Parathyroid adenoma (tissue), 2 donors: ENCODE results near the gene IFI27L1.

Experiments
- H2AFZ ChIP-seq: fragments of 300-600 bp; sonication (generic); one replicate; pipeline ENCODE4 v1.7.0; 2017; ENCODE audit warnings: antibody characterized with exemption, mild to moderate bottlenecking
- H3K27ac ChIP-seq: fragments of 300-600 bp; sonication (generic); one replicate; pipeline ENCODE4 v1.7.0; 2017
- H3K27me3 ChIP-seq: fragments of 300-600 bp; sonication (generic); one replicate; pipeline ENCODE4 v1.7.0; 2017; ENCODE audit warnings: low read length; ENCODE audit not compliant: control insufficient read depth, insufficient read depth
- H3K36me3 ChIP-seq: fragments of 300-600 bp; sonication (generic); one replicate; pipeline ENCODE4 v1.7.0; 2017; ENCODE audit warnings: low read length; ENCODE audit not compliant: control insufficient read depth, insufficient read depth
- H3K4me1 ChIP-seq: fragments of 300-600 bp; sonication (generic); one replicate; pipeline ENCODE4 v1.7.0; 2017; ENCODE audit warnings: control low read depth
- H3K4me2 ChIP-seq: fragments of 300-600 bp; sonication (generic); one replicate; pipeline ENCODE4 v1.7.0; 2017; ENCODE audit warnings: low read length
- H3K4me3 ChIP-seq: fragments of 300-600 bp; sonication (generic); one replicate; pipeline ENCODE4 v1.7.0; 2017; ENCODE audit warnings: low read depth, low read length
- H3K79me2 ChIP-seq: fragments of 300-600 bp; sonication (generic); one replicate; pipeline ENCODE4 v1.7.0; 2017; ENCODE audit warnings: control low read depth
- H3K9ac ChIP-seq: fragments of 300-600 bp; sonication (generic); one replicate; pipeline ENCODE4 v1.7.0; 2017; ENCODE audit warnings: mild to moderate bottlenecking
- H3K9me3 ChIP-seq: fragments of 300-600 bp; sonication (generic); one replicate; pipeline ENCODE4 v1.7.0; 2017; ENCODE audit warnings: low read length; ENCODE audit not compliant: control insufficient read depth
- TF ChIP-seq, protein P1 (sequence below): fragments of 300-600 bp; sonication (generic); IDR thresholded peaks from one replicate; pipeline ENCODE4 v1.7.0; 2017; ENCODE audit warnings: antibody characterized with exemption, mild to moderate bottlenecking
- donor health status: primary hyperparathyroidism.

The IFI27L1 gene

DNA sequence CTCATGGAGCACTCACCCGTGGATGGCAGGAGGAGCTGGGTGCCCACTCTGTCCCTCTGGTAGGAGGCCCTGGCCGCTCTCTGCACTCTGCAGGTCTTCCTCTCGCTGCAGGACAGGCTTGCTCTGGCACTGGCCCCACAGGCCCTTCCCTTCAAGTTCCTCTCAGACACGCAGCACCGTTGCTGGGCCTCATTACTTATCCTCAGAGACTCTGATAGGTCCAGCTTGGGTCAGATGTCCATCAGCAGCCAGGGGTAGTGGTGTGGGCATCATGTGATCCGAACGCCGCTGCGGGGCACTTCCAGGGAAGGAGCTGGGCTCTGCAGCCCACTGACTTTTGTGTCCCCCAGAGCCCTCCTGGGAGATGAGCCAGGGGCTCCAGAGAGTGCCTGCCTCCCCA lies 43.2 kb upstream of the IFI27L1 start:
- H3K27me3 ChIP-seq: no peaks in the 10 kb centered on the region
- no peak overlapping the region for H3K4me2 ChIP-seq
- no peaks in the 10 kb centered on the region for H3K79me2 ChIP-seq
- no peaks in the 10 kb centered on the region for H3K4me1 ChIP-seq
- H3K9me3 ChIP-seq: no peaks in the 10 kb centered on the region
- no peak overlapping the region for H3K9ac ChIP-seq
- H2AFZ ChIP-seq: no peak overlapping the region
- no peak overlapping the region for H3K4me3 ChIP-seq
- TF ChIP-seq, protein P1, sequence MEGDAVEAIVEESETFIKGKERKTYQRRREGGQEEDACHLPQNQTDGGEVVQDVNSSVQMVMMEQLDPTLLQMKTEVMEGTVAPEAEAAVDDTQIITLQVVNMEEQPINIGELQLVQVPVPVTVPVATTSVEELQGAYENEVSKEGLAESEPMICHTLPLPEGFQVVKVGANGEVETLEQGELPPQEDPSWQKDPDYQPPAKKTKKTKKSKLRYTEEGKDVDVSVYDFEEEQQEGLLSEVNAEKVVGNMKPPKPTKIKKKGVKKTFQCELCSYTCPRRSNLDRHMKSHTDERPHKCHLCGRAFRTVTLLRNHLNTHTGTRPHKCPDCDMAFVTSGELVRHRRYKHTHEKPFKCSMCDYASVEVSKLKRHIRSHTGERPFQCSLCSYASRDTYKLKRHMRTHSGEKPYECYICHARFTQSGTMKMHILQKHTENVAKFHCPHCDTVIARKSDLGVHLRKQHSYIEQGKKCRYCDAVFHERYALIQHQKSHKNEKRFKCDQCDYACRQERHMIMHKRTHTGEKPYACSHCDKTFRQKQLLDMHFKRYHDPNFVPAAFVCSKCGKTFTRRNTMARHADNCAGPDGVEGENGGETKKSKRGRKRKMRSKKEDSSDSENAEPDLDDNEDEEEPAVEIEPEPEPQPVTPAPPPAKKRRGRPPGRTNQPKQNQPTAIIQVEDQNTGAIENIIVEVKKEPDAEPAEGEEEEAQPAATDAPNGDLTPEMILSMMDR: no peak
- H3K27ac ChIP-seq: no peak overlapping the region
- no peaks in the 10 kb centered on the region for H3K36me3 ChIP-seq

DNA sequence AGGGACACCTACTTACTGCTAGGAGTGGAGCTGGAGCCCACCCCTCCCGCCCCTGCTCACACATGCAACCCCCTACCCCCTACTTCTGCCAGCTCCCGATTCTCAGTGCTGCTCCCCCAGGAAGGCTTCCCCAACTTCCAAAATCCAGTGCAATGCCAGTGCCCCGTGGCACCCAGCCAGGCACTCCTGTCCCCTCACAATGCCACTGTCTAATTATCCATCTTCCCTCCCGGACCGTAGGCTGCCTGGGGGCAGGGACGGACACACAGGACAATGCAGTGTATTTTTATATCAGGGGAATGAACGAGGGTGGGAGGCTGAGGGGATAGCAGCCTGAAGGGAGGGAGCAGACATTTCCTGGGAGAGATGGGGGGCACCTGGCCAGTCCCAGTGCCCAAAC lies 42.6 kb upstream of the IFI27L1 start:
- no peaks in the 10 kb centered on the region for H3K4me1 ChIP-seq
- H3K9ac ChIP-seq: no peak overlapping the region
- no peaks in the 10 kb centered on the region for H3K27me3 ChIP-seq
- no peaks in the 10 kb centered on the region for H3K36me3 ChIP-seq
- H3K27ac ChIP-seq: no peak overlapping the region
- no peak overlapping the region for H2AFZ ChIP-seq
- H3K4me3 ChIP-seq: no peak overlapping the region
- H3K79me2 ChIP-seq: no peaks in the 10 kb centered on the region
- H3K4me2 ChIP-seq: no peak overlapping the region
- TF ChIP-seq, protein P1: no peak
- H3K9me3 ChIP-seq: no peaks in the 10 kb centered on the region

DNA sequence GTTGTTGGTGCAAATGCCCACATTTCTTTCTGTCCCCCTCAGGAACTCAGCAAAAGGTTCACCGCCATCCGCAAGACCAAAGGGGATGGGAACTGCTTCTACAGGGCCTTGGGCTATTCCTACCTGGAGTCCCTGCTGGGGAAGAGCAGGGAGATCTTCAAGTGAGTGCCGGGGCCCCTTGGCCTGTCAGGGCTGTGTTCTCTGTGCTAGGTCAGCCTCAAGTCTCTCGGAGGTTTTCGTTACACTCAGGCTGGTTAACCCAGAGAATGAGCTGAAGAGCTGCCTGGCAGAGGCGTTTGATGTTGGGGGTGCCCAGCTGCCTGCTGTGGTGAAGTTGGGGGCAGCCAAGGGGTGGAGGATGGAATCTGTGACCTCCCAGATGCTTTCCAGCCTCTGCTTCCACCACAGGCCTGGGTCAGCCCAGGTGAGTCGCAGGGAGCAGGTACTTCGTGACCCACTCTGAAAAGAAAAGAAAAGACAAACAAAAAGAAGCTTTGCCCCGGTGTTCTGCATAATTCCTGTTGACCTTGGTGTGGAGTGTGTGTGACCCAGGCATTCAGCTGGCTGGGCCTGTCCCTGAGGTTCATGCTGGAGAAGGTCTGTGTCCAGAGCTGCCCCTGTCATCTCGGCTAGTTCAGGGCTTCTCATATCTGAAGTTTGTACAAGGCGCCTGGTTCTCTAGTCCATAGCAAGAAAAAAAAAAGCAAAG lies 42.0 kb upstream of the IFI27L1 start:
- TF ChIP-seq, protein P1: no peak
- no peak overlapping the region for H3K4me3 ChIP-seq
- no peaks in the 10 kb centered on the region for H3K4me1 ChIP-seq
- H3K79me2 ChIP-seq: no peaks in the 10 kb centered on the region
- H3K4me2 ChIP-seq: no peak overlapping the region
- no peaks in the 10 kb centered on the region for H3K9me3 ChIP-seq
- H3K36me3 ChIP-seq: no peaks in the 10 kb centered on the region
- H3K9ac ChIP-seq: no peak overlapping the region
- no peak overlapping the region for H3K27ac ChIP-seq
- H2AFZ ChIP-seq: no peak overlapping the region
- H3K27me3 ChIP-seq: no peaks in the 10 kb centered on the region

DNA sequence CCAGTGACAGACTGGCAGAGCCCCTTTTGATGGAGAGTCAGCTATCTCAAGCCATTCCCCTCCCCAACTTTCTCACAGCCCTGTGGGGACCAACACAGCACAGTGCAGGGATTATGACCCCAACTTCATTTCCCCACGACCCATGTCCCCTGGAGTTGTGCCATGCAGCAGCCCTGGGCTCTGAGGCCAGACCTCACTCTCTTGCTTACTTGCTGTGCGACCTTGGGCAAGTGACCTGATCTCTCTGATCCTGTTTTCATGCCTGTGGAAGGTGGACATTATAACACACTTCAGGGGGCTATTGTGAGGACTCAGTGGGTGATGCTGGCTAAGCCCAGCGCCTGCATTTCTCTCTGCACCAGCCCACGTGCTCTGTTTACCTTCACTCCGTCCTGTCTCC lies 40.9 kb upstream of the IFI27L1 start:
- no peak overlapping the region for H2AFZ ChIP-seq
- H3K79me2 ChIP-seq: no peaks in the 10 kb centered on the region
- H3K27me3 ChIP-seq: no peaks in the 10 kb centered on the region
- no peak overlapping the region for H3K4me3 ChIP-seq
- H3K4me2 ChIP-seq: no peak overlapping the region
- no peak overlapping the region for H3K27ac ChIP-seq
- H3K4me1 ChIP-seq: no peaks in the 10 kb centered on the region
- TF ChIP-seq, protein P1: no peak
- no peak overlapping the region for H3K9ac ChIP-seq
- no peaks in the 10 kb centered on the region for H3K9me3 ChIP-seq
- H3K36me3 ChIP-seq: no peaks in the 10 kb centered on the region

DNA sequence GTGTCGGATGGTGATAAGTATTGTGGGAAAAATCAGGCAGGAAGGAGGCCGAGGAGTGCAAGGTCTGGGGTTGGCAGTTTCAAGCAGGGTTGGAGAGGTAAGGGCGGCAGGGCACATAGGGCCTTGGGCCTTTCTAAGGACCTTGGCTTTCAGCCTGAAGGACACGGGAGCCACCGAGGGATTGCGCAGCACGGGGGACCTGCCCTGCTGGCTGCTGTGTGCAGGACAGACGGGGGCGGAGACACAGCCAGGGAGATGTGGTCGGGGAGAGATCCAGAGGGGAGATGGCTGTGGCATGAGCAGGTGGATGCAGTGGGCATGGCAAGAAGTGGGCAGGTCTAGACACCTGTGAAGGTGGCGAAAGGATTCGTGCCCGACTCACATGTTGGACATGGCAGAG lies 40.3 kb upstream of the IFI27L1 start:
- H3K36me3 ChIP-seq: no peaks in the 10 kb centered on the region
- H3K27ac ChIP-seq: no peak overlapping the region
- no peak overlapping the region for H3K4me3 ChIP-seq
- no peaks in the 10 kb centered on the region for H3K27me3 ChIP-seq
- no peaks in the 10 kb centered on the region for H3K79me2 ChIP-seq
- no peaks in the 10 kb centered on the region for H3K9me3 ChIP-seq
- H3K4me1 ChIP-seq: no peaks in the 10 kb centered on the region
- no peak overlapping the region for H2AFZ ChIP-seq
- no peak overlapping the region for H3K4me2 ChIP-seq
- TF ChIP-seq, protein P1: no peak
- H3K9ac ChIP-seq: no peak overlapping the region
